Astrocyte of the cerebellum (primary cell): ENCODE results near the gene TMED3.
A peak's percentile ranks its signal among the peaks of the same experiment; 100 is the strongest.

Source experiments
- DNase-seq: peaks from one replicate; pipeline ENCODE4 v3.0.0-alpha.2; 2011; ENCODE audit warnings: low read depth
- H3K4me3 ChIP-seq: 2 replicates; pipeline ENCODE4 v1.5.1; 2011; ENCODE audit warnings: mild to moderate bottlenecking, low read depth, low read length, moderate library complexity
- in situ Hi-C: cut with HindIII; loops from 2 replicates; pipeline ENCODE4 v1.10.0; 2017; ENCODE audit warnings: low sequenced_read_pairs
- TF ChIP-seq, protein P1 (sequence below): IDR thresholded peaks from 2 replicates; pipeline ENCODE4 v1.5.1; 2012; ENCODE audit warnings: low read length, low read depth, moderate library complexity, mild to moderate bottlenecking; ENCODE audit errors: missing control alignments

TMED3 gene

DNA sequence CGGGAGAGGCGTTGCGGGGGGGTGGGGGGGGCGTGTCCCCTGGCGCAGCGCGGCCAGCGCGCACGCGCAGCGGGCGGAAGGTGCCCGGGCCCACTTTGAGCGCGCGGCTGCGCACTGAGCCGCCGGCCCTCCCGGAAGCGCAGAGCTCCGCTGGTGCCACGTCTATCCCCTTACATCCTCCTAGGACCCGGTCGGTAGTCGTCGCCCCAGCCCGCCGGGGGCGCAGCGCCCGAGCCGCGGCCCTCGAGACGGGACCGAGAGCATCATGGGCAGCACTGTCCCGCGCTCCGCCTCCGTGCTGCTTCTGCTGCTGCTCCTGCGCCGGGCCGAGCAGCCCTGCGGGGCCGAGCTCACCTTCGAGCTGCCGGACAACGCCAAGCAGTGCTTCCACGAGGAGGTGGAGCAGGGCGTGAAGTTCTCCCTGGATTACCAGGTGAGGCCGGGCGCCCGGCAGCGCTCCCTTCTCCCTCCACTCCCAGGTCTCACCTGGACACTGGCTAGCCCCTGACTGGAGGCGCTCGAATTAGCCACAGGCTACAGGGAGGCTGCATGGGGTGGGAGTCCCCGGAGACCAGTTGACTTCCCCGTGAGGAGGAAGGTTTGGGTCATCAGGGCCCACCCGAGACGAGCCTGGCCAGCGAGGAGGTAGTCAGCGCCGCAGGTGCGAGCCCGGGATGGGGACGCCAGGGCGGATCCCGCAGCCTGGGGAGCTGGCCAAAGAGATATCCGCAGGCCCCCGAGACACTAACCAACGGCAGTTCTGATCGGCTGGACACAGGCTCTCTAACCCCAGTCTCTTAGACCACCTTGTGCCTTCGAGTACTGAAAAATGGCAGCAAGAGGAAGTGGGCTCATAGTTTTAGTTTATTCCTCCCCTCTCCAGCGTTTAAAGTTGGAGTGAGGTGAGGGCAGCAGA lies at the start of gene TMED3:
Gene TMED3, plus strand, starts transcription at position 128 of the 916 bp plus-strand sequence. Its CDS starts 138 bp downstream, at position 266.
- peak within 1 kb of the TSS; percentile 89 for H3K4me3 ChIP-seq
- in situ Hi-C loops, result no loop called here
- TF ChIP-seq, protein P1, sequence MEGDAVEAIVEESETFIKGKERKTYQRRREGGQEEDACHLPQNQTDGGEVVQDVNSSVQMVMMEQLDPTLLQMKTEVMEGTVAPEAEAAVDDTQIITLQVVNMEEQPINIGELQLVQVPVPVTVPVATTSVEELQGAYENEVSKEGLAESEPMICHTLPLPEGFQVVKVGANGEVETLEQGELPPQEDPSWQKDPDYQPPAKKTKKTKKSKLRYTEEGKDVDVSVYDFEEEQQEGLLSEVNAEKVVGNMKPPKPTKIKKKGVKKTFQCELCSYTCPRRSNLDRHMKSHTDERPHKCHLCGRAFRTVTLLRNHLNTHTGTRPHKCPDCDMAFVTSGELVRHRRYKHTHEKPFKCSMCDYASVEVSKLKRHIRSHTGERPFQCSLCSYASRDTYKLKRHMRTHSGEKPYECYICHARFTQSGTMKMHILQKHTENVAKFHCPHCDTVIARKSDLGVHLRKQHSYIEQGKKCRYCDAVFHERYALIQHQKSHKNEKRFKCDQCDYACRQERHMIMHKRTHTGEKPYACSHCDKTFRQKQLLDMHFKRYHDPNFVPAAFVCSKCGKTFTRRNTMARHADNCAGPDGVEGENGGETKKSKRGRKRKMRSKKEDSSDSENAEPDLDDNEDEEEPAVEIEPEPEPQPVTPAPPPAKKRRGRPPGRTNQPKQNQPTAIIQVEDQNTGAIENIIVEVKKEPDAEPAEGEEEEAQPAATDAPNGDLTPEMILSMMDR, result peak; percentile 28
- DNase-seq, result peak; percentile 56

DNA sequence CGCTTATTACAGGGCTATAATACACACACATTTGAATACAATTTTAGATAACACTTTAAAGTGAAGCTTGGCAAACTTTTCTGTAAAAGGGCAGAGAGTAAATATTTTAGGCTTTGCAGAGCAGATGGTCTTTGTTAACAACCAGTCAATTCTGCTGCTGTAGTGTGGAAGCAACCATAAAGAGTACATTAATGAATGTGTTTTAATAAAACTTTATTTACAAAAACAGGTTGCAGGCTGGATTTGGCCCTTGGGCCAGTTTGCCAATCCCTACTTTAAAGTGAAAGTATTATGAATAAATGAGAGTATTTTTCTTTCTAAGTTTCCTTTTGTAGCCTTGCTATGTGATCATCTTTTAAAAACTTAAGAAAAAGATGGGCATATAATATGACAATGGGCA lies 49.1 kb upstream of the TMED3 start:
- DNase-seq, result no peak
- TF ChIP-seq, protein P1, result no peak
- in situ Hi-C loops, result no loop called here
- no peak overlapping the region for H3K4me3 ChIP-seq

DNA sequence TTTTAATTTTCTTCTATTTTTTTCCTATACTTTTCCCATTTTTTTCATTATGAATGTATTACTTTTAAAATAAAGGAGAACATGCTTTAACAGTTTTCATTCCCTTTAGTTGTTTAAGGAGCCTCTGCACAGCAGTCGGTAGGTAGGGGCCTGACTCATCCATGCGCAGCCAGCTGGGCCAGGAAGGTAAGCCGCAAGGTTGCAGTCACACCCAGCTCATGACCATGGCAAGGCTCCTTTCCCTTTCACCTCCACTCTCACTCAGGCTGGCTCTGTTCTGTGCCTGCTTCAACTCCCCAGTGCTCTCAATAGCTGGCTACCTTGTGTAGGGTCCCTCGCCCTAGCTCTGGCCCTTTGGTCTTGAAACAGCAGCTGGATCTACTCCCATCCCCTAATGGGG lies 45.7 kb upstream of the TMED3 start:
- in situ Hi-C loops, result no loop called here
- TF ChIP-seq, protein P1, result no peak
- H3K4me3 ChIP-seq, result no peak overlapping the region
- DNase-seq, result no peak

DNA sequence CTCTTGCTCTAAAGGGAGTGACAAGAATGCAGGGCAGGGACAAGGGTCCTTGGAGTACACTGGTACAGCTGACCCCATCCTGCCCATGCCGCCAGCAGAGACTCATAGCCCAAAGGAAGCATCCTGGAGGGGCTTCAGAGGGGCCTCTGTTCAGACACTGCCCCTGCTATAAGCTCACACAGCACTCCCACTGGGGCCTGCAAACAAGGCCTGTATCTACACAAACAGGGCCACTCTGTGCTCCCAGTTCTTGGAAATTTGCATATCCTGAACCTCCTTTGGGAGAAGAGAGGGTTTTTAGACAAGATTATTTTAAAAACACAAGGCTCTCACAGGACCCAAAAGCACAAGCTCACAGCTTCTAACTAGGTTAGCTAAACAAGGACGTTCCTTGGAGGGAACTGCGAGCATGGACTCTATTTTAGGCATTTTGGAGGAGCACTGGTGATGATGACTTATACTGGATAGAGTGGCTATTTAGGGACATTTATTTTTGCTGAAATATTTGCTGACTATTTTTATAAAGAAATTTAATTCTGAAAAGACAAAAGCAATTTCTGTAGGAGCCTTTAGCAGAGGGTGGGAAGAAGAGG lies 44.8 kb upstream of the TMED3 start:
- no peak overlapping the region for H3K4me3 ChIP-seq
- TF ChIP-seq, protein P1, result no peak
- no peak for DNase-seq
- in situ Hi-C loops, result no loop called here

DNA sequence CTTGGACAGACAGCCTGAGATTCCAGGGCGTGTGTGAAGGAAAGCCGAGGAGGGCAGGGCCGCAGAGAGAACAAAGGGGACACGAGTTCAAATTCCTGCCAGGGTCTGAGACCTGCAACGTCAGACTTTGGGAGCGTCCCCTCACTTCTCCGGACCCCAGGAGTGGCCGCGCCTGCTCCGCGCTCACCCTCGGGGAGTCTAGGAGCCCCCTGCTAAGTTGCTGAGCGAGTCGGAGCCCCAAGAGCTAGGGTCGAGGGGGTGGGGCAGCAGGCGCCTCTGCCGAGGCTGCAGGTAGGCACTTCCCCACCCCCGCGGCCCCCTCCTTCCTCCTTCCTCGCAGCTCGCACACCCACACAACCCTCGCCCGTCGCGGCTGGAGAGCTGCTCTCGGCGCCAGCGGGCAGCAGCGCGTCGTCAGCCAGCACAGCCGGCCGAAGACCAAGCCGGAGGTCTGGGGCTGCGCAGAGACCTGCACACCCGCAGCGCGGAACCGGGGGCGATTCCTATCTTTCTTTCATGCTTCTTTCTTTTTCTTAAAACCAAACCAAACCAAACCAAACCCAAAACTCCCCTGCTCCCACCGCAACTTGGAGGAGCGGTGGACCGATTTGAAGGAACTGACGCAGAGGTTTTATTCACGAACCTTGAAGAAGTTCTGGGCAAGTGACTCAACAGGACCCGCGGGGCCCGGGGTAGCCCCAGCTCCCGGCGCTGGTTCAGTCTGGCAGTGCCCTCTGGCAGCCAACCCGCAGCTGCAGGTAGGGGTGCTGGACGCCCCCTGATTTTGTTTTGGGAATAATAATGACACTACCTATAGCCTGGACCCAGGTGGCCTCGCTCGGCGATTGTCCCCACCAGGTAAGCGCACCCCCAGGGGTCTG lies 28.3 kb upstream of the TMED3 start, which contains the start of gene ANKRD34C:
Gene ANKRD34C, plus strand, starts transcription at position 352 of the 881 bp plus-strand sequence. CDS start 10,563 bp downstream, outside the sequence.
- TF ChIP-seq, protein P1, result no peak
- in situ Hi-C loops, result no loop called here
- no peak within 1 kb of the TSS for H3K4me3 ChIP-seq
- DNase-seq, result no peak
